GM23338 (cell line): ENCODE data around the gene RNASET2. TPM values are rescaled to one million over a fixed set of nuclear protein-coding genes. Genes with fewer than 3 reads are reported as not detected.

Source experiments
- ATAC-seq: fragments of 200-7000 bp; cut with Tn5 transposase; 3 replicates; pipeline ENCODE4 v1.9.1; 2020
- DNase-seq: peaks from one replicate; pipeline ENCODE4 v3.0.0-alpha.2; 2015; ENCODE audit warnings: low spot score
- H2AFZ ChIP-seq: fragments of 200-600 bp; sonication (generic); 2 replicates; pipeline ENCODE4 v1.8.0; 2016; ENCODE audit warnings: antibody characterized with exemption, mild to moderate bottlenecking, moderate library complexity
- H3F3A ChIP-seq: fragments of 200-600 bp; sonication (generic); replicated peaks from 2 replicates; pipeline ENCODE4 v1.8.0; 2017; ENCODE audit warnings: antibody characterized with exemption, mixed run types, low read depth
- H3K27ac ChIP-seq: fragments of 200-600 bp; sonication (generic); 2 replicates; pipeline ENCODE4 v1.6.1; 2016; ENCODE audit warnings: low read depth
- H3K27me3 ChIP-seq: fragments of 200-600 bp; sonication (generic); 2 replicates; pipeline ENCODE4 v1.8.0; 2016; ENCODE audit warnings: mild to moderate bottlenecking, mixed run types, moderate library complexity; ENCODE audit not compliant: insufficient read depth
- H3K36me3 ChIP-seq: fragments of 200-600 bp; sonication (generic); 2 replicates; pipeline ENCODE4 v1.8.0; 2016; ENCODE audit warnings: mild to moderate bottlenecking; ENCODE audit not compliant: insufficient read depth
- H3K4me1 ChIP-seq: fragments of 200-600 bp; sonication (generic); 2 replicates; pipeline ENCODE4 v1.8.0; 2016; ENCODE audit warnings: mild to moderate bottlenecking, moderate library complexity; ENCODE audit not compliant: insufficient read depth
- H3K4me2 ChIP-seq: fragments of 200-600 bp; sonication (generic); 2 replicates; pipeline ENCODE4 v1.7.1; 2017; ENCODE audit warnings: mixed run types
- H3K4me3 ChIP-seq: fragments of 200-600 bp; sonication (generic); 2 replicates; pipeline ENCODE4 v1.6.1; 2016; ENCODE audit warnings: mixed run types
- H3K79me2 ChIP-seq: fragments of 200-600 bp; sonication (generic); replicated peaks from 2 replicates; pipeline ENCODE4 v1.8.0; 2017; ENCODE audit warnings: mild to moderate bottlenecking; ENCODE audit not compliant: insufficient read depth
- H3K9me2 ChIP-seq: fragments of 200-600 bp; sonication (generic); 2 replicates; pipeline ENCODE4 v1.8.0; 2017; ENCODE audit not compliant: insufficient read depth
- H4K20me1 ChIP-seq: fragments of 200-600 bp; sonication (generic); replicated peaks from 2 replicates; pipeline ENCODE4 v1.8.0; 2017; ENCODE audit warnings: mild to moderate bottlenecking; ENCODE audit not compliant: insufficient read depth
- H3K27ac Mint-ChIP-seq: 2 replicates; pipeline ENCODE4 v1.8.0; 2020; ENCODE audit warnings: inconsistent platforms, mild to moderate bottlenecking, moderate library complexity, mixed read lengths
- H3K27me3 Mint-ChIP-seq: 3 replicates; pipeline ENCODE4 v1.8.0; 2022; ENCODE audit warnings: low read depth, mild to moderate bottlenecking, moderate library complexity, mixed read lengths, inconsistent platforms; ENCODE audit not compliant: insufficient read depth, poor library complexity
- H3K36me3 Mint-ChIP-seq: 3 replicates; pipeline ENCODE4 v1.8.0; 2021; ENCODE audit warnings: low read depth, mild to moderate bottlenecking, inconsistent platforms, moderate library complexity, mixed read lengths
- H3K4me1 Mint-ChIP-seq: 3 replicates; pipeline ENCODE4 v1.8.0; 2020; ENCODE audit warnings: mild to moderate bottlenecking, inconsistent platforms, mixed read lengths
- H3K4me3 Mint-ChIP-seq: 3 replicates; pipeline ENCODE4 v1.8.0; 2021; ENCODE audit warnings: moderate library complexity, mild to moderate bottlenecking, inconsistent platforms, mixed read lengths
- H3K9me3 Mint-ChIP-seq: 3 replicates; pipeline ENCODE4 v1.8.0; 2020; ENCODE audit warnings: moderate library complexity, mild to moderate bottlenecking, inconsistent platforms, mixed read lengths
- CREB1 ChIP-seq: fragments of 250-450 bp; sonication (Bioruptor Pico); IDR thresholded peaks from 2 replicates; pipeline ENCODE4 v1.5.0; 2020; ENCODE audit warnings: low read depth, mild to moderate bottlenecking, moderate library complexity
- CTCF ChIP-seq, 2 experiments: fragments of 200-600 bp in 1 of 2; sonication (generic) in 1 of 2; conservative IDR thresholded peaks; 2 replicates each; pipeline versions ENCODE4 v1.5.1 to v1.6.1; 2016 to 2017; ENCODE audit warnings: antibody characterized with exemption in 2 of 2, low read depth in 2 of 2, mild to moderate bottlenecking in 2 of 2, moderate library complexity in 1 of 2
- ETS1 ChIP-seq: IDR thresholded peaks from 2 replicates; pipeline ENCODE4 v1.6.1; 2016; ENCODE audit warnings: antibody characterized with exemption
- EZH2 ChIP-seq: fragments of 200-600 bp; sonication (generic); IDR thresholded peaks from one replicate; pipeline ENCODE4 v1.8.0; 2017; ENCODE audit warnings: antibody characterized with exemption, mild to moderate bottlenecking, low read depth; ENCODE audit not compliant: unreplicated experiment
- EZH2phosphoT487 ChIP-seq: fragments of 200-600 bp; sonication (generic); IDR thresholded peaks from one replicate; pipeline ENCODE4 v1.8.1; 2018; ENCODE audit warnings: antibody characterized with exemption; ENCODE audit not compliant: unreplicated experiment
- JUNB ChIP-seq: IDR thresholded peaks from one replicate; pipeline ENCODE4 v1.6.1; 2016; ENCODE audit warnings: antibody characterized with exemption; ENCODE audit not compliant: unreplicated experiment
- NANOG ChIP-seq: IDR thresholded peaks from 2 replicates; pipeline ENCODE4 v1.6.1; 2016; ENCODE audit warnings: antibody characterized with exemption, borderline replicate concordance
- POLR2AphosphoS5 ChIP-seq: IDR thresholded peaks from 2 replicates; pipeline ENCODE4 v1.6.1; 2016; ENCODE audit warnings: antibody characterized with exemption, low read depth
- REST ChIP-seq: IDR thresholded peaks from one replicate; pipeline ENCODE4 v1.6.1; 2018; ENCODE audit warnings: antibody characterized with exemption; ENCODE audit not compliant: unreplicated experiment
- STAT1 ChIP-seq: IDR thresholded peaks from one replicate; pipeline ENCODE4 v1.6.1; 2016; ENCODE audit warnings: antibody characterized with exemption; ENCODE audit not compliant: unreplicated experiment
- ZNF331 ChIP-seq: fragments of 250-450 bp; sonication (Bioruptor Pico); IDR thresholded peaks from 2 replicates; pipeline ENCODE4 v1.5.0; 2020; ENCODE audit warnings: low read depth, mild to moderate bottlenecking, moderate library complexity
- ZNF462 ChIP-seq: fragments of 250-450 bp; sonication (Bioruptor Pico); IDR thresholded peaks from 2 replicates; pipeline ENCODE4 v1.5.0; 2020; ENCODE audit warnings: mild to moderate bottlenecking, moderate library complexity
- polyA plus RNA-seq: library from polyadenylated mRNA; unstranded; fragments of >200 nt; fragmentation: Nextera tagmentation; extraction: Ambion mirVana; gene quantifications from 2 replicates; pipeline ENCODE4 v1.2.1, GENCODE V29; 2016
- total RNA-seq: library from RNA; depleted of rRNA; stranded (reverse); fragments of >200 nt; shearing (Covaris generic); gene quantifications from 2 replicates; pipeline ENCODE4 v1.2.3, GENCODE V29; 2014

The RNASET2 gene
- total and polyA plus RNA-seq, 2 experiments from 2014 or later, result 40.5 to 62.8 TPM

GRCh38 chr6:166937746-166938145 is 18.6 kb downstream of the RNASET2 start (continued):
- TF ChIP-seq ZNF462 (CRISPR knock-in tag) (no peak), CREB1 (no peak), NANOG (no peak)

- peak; percentile 85 for ATAC-seq
- Histone ChIP-seq H4K20me1 (0 out of 2 replicates have a peak, but pooled peaks cover 5% of the 10 kb centered on the region), H2AFZ (no peak overlapping the region), H3K27me3 (no peaks in the 10 kb centered on the region), H3K4me1 (no peaks in the 10 kb centered on the region), H3K36me3 (peaks cover 4% of the 10 kb centered on the region; the same call in 1 of the 2 replicates), H3F3A (no peaks in the 10 kb centered on the region), H3K4me3 (no peak overlapping the region), H3K27ac (no peak overlapping the region), H3K4me2 (no peak overlapping the region), H3K9me2 (no peaks in the 10 kb centered on the region), H3K79me2 (no peaks in the 10 kb centered on the region)
- Mint-ChIP-seq H3K9me3 (no peaks in the 10 kb centered on the region), H3K4me1 (peaks cover 10% of the 10 kb centered on the region), H3K27me3 (peaks cover 1% of the 10 kb centered on the region), H3K27ac (peak overlapping the region; percentile 88), H3K4me3 (no peak overlapping the region), H3K36me3 (peaks cover 6% of the 10 kb centered on the region; the same call in 1 of the 3 replicates)
- no peak for DNase-seq
- TF ChIP-seq CREB1 (no peak), CTCF (conservative IDR thresholded peaks at IDR 0.05; ENCODE audit: low read depth in 2 of 2) (no peak), NANOG (no peak), JUNB (no peak), REST (no peak), STAT1 (no peak), ZNF331 (CRISPR knock-in tag) (no peak), POLR2AphosphoS5 (no peak), EZH2phosphoT487 (no peak), EZH2 (no peak), ETS1 (no peak)
These were observed 20.1 kb downstream of the RNASET2 start for GRCh38 chr6:166936079-166936787.
